H9 (cell line): ENCODE data around the gene ABHD14A. TPM values are rescaled to one million over a fixed set of nuclear protein-coding genes. Genes with fewer than 3 reads are reported as not detected.

Experiments used
- DNase-seq: peaks from one replicate; pipeline ENCODE4 v3.0.0-alpha.2; 2017
- H2AFZ ChIP-seq: one replicate; pipeline ENCODE4 v1.6.1; 2013; ENCODE audit warnings: mild to moderate bottlenecking, low read length, control low read depth, moderate library complexity
- H2AK5ac ChIP-seq: 2 replicates; pipeline ENCODE4 v1.6.1; 2013; ENCODE audit warnings: low read length, control low read depth, mixed read lengths; ENCODE audit not compliant: insufficient read length
- H2BK120ac ChIP-seq: one replicate; pipeline ENCODE4 v1.6.1; 2013; ENCODE audit warnings: low read depth, mild to moderate bottlenecking, low read length, control low read depth, inconsistent platforms; ENCODE audit not compliant: poor library complexity, severe bottlenecking
- H2BK12ac ChIP-seq: 2 replicates; pipeline ENCODE4 v1.6.1; 2013; ENCODE audit warnings: low read length, control low read depth, mixed read lengths, low read depth; ENCODE audit not compliant: insufficient read length
- H2BK15ac ChIP-seq: 2 replicates; pipeline ENCODE4 v1.6.1; 2013; ENCODE audit warnings: low read depth, low read length, control low read depth
- H2BK20ac ChIP-seq: one replicate; pipeline ENCODE4 v1.6.1; 2013; ENCODE audit warnings: low read depth, mild to moderate bottlenecking, low read length, control low read depth, inconsistent platforms; ENCODE audit not compliant: poor library complexity, severe bottlenecking
- H2BK5ac ChIP-seq: 2 replicates; pipeline ENCODE4 v1.6.1; 2013; ENCODE audit warnings: low read length, control low read depth, mixed read lengths; ENCODE audit not compliant: insufficient read length
- H3K14ac ChIP-seq: 2 replicates; pipeline ENCODE4 v1.6.1; 2013; ENCODE audit warnings: low read length, control low read depth; ENCODE audit not compliant: insufficient read depth
- H3K18ac ChIP-seq: 2 replicates; pipeline ENCODE4 v1.6.1; 2013; ENCODE audit warnings: low read depth, mild to moderate bottlenecking, mixed read lengths, low read length, control low read depth; ENCODE audit not compliant: insufficient read length
- H3K23ac ChIP-seq: 2 replicates; pipeline ENCODE4 v1.6.1; 2013; ENCODE audit warnings: low read length, control low read depth, mixed read lengths, low read depth; ENCODE audit not compliant: insufficient read length
- H3K23me2 ChIP-seq: 2 replicates; pipeline ENCODE4 v1.6.1; 2013; ENCODE audit warnings: low read depth, mild to moderate bottlenecking, mixed read lengths, low read length, control low read depth; ENCODE audit not compliant: insufficient read length, poor library complexity, severe bottlenecking
- H3K27ac ChIP-seq: 2 replicates; pipeline ENCODE4 v1.5.1; 2013; ENCODE audit warnings: low read length, control low read depth, mixed read lengths, low read depth; ENCODE audit not compliant: insufficient read length
- H3K27me3 ChIP-seq: 2 replicates; pipeline ENCODE4 v1.6.1; 2013; ENCODE audit warnings: low read length, control low read depth, inconsistent platforms; ENCODE audit not compliant: insufficient read depth
- H3K4ac ChIP-seq: 2 replicates; pipeline ENCODE4 v1.6.1; 2013; ENCODE audit warnings: low read depth, mild to moderate bottlenecking, control low read depth, inconsistent platforms, low read length, moderate library complexity
- H3K4me1 ChIP-seq: 2 replicates; pipeline ENCODE4 v1.6.1; 2013; ENCODE audit warnings: low read length, control low read depth, inconsistent platforms; ENCODE audit not compliant: insufficient read depth
- H3K4me2 ChIP-seq: 2 replicates; pipeline ENCODE4 v1.6.1; 2013; ENCODE audit warnings: low read length, control low read depth, mixed read lengths; ENCODE audit not compliant: insufficient read length, insufficient read depth
- H3K56ac ChIP-seq: 2 replicates; pipeline ENCODE4 v1.6.1; 2013; ENCODE audit warnings: low read depth, mild to moderate bottlenecking, mixed read lengths, low read length, control low read depth; ENCODE audit not compliant: insufficient read length
- H3K79me1 ChIP-seq: 2 replicates; pipeline ENCODE4 v1.6.1; 2013; ENCODE audit warnings: low read depth, mild to moderate bottlenecking, moderate library complexity, low read length, control low read depth, inconsistent platforms; ENCODE audit not compliant: insufficient read depth, poor library complexity, severe bottlenecking
- H3K79me2 ChIP-seq: 2 replicates; pipeline ENCODE4 v1.6.1; 2013; ENCODE audit warnings: low read length, control low read depth, inconsistent platforms; ENCODE audit not compliant: insufficient read depth
- H3K9ac ChIP-seq: 2 replicates; pipeline ENCODE4 v1.6.1; 2013; ENCODE audit warnings: low read length, control low read depth, mixed read lengths; ENCODE audit not compliant: insufficient read length; ENCODE audit errors: extremely low read depth
- H3K9me3 ChIP-seq: one replicate; pipeline ENCODE4 v1.6.1; 2013; ENCODE audit warnings: low read depth, low read length, inconsistent platforms; ENCODE audit not compliant: control insufficient read depth
- H3T11ph ChIP-seq: one replicate; pipeline ENCODE4 v1.6.1; 2013; ENCODE audit warnings: mild to moderate bottlenecking, low read length, control low read depth, inconsistent platforms
- H4K20me1 ChIP-seq: one replicate; pipeline ENCODE4 v1.6.1; 2013; ENCODE audit not compliant: control insufficient read depth, insufficient read length, insufficient read depth
- H4K5ac ChIP-seq: 2 replicates; pipeline ENCODE4 v1.6.1; 2013; ENCODE audit warnings: low read depth, mild to moderate bottlenecking, mixed read lengths, low read length, control low read depth; ENCODE audit not compliant: insufficient read length
- H4K8ac ChIP-seq: replicated peaks from 2 replicates; pipeline ENCODE4 v1.6.1; 2013; ENCODE audit warnings: low read length, control low read depth, mixed read lengths, low read depth; ENCODE audit not compliant: insufficient read length
- H4K91ac ChIP-seq: 2 replicates; pipeline ENCODE4 v1.6.1; 2013; ENCODE audit warnings: low read depth, mild to moderate bottlenecking, moderate library complexity, mixed read lengths, low read length, control low read depth; ENCODE audit not compliant: insufficient read length
- H3K27ac Mint-ChIP-seq, 3 experiments: 2 replicates in 2 of 3; 3 replicates in 1 of 3; pipeline ENCODE4 v1.8.0; 2020 to 2021; ENCODE audit warnings: mixed read lengths in 3 of 3, mild to moderate bottlenecking in 1 of 3, moderate library complexity in 1 of 3
- H3K27me3 Mint-ChIP-seq: 2 replicates; pipeline ENCODE4 v1.8.0; 2021; ENCODE audit warnings: low read depth, mild to moderate bottlenecking, moderate library complexity, mixed read lengths
- H3K36me3 Mint-ChIP-seq, 3 experiments: 2 replicates in 2 of 3; 3 replicates in 1 of 3; pipeline ENCODE4 v1.8.0; 2020 to 2021; ENCODE audit warnings: low read depth in 3 of 3, mixed read lengths in 3 of 3; ENCODE audit not compliant: insufficient read depth in 1 of 3
- H3K4me1 Mint-ChIP-seq, 2 experiments: 2 replicates each; pipeline ENCODE4 v1.8.0; 2020; ENCODE audit warnings: mixed read lengths in 2 of 2
- H3K4me3 Mint-ChIP-seq, 2 experiments: 2 replicates in 1 of 2; 3 replicates in 1 of 2; pipeline ENCODE4 v1.8.0; 2020 to 2021; ENCODE audit warnings: mild to moderate bottlenecking in 2 of 2, mixed read lengths in 2 of 2, moderate library complexity in 1 of 2
- H3K9me3 Mint-ChIP-seq, 2 experiments: 2 replicates in 1 of 2; 3 replicates in 1 of 2; pipeline ENCODE4 v1.8.0; 2020; ENCODE audit warnings: mild to moderate bottlenecking in 2 of 2, mixed read lengths in 2 of 2, moderate library complexity in 1 of 2
- WGBS: extraction: QIAGEN DNeasy Blood & Tissue Kit; methylation state at CpG from one replicate; pipeline ENCODE4 v1.1.7; 2013; ENCODE audit warnings: missing lambda C conversion rate, low lambda C conversion rate, mixed read lengths; ENCODE audit not compliant: insufficient read length; ENCODE audit errors: extremely low coverage; 5-methylcytosine and 5-hydroxymethylcytosine counted together
- total RNA-seq: library from RNA; stranded (reverse); gene quantifications from 2 replicates; pipeline ENCODE4 v1.2.1, GENCODE V29; 2021
- TF ChIP-seq, protein P1 (sequence below): fragments of 200-600 bp; sonication (generic); conservative IDR thresholded peaks from 3 replicates; pipeline ENCODE4 v1.8.0; 2021; ENCODE audit warnings: antibody characterized with exemption, mild to moderate bottlenecking

Gene ABHD14A
- total RNA-seq, 1 experiment from 2014 or later = 3.1 TPM

DNA sequence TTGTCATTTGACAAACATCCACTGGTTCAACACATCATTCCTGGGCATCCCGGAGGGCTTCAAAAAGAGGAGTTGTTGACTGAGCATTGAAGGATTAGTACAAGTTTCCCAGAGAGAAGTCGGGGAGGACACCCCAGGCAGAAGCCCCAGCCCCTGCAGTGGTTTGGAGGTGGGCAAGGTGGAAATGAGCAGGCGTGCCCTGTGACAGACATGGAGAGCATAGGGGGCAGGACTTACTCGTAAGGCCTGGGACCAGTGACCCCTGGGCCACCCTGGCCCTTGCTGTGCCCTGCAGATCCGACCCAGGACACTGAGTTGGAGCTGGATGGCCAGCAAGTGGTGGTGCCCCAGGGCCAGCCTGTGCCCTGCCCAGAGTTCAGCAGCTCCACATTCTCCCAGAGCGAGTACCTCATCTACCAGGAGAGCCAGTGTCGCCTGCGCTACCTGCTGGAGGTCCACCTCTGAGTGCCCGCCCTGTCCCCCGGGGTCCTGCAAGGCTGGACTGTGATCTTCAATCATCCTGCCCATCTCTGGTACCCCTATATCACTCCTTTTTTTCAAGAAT lies 26.8 kb upstream of the ABHD14A start:
- Histone ChIP-seq H3K9me3 (no peaks in the 10 kb centered on the region), H2BK20ac (no peak overlapping the region), H3K23me2 (peaks cover 2% of the 10 kb centered on the region), H3K4me2 (no peak overlapping the region), H3K27ac (no peak overlapping the region), H3K18ac (no peak overlapping the region), H2AFZ (no peak overlapping the region), H4K20me1 (peaks cover 6% of the 10 kb centered on the region), H4K8ac (no peak overlapping the region), H3K23ac (no peak overlapping the region), H3K79me2 (no peaks in the 10 kb centered on the region), H3K27me3 (peaks cover under 1% of the 10 kb centered on the region; the same call in 1 of the 2 replicates), H2BK12ac (no peak overlapping the region), H3K4me1 (no peaks in the 10 kb centered on the region), H3K4ac (no peak overlapping the region), H4K5ac (no peak overlapping the region), H3T11ph (no peak overlapping the region), H3K9ac (no peak overlapping the region), H2BK120ac (no peak overlapping the region), H4K91ac (no peak overlapping the region), H2AK5ac (no peak overlapping the region), H2BK5ac (no peak overlapping the region), H3K79me1 (no peaks in the 10 kb centered on the region), H2BK15ac (no peak overlapping the region), H3K14ac (no peak overlapping the region), H3K56ac (no peak overlapping the region)
- Mint-ChIP-seq H3K9me3 (no peaks in the 10 kb centered on the region), H3K36me3 (no peaks in the 10 kb centered on the region), H3K27me3 (peaks cover 96% of the 10 kb centered on the region), H3K27ac (no peak overlapping the region), H3K4me3 (no peak overlapping the region), H3K4me1 (no peaks in the 10 kb centered on the region)
- no CpG with 5 or more reads among the region's 10 CpGs for WGBS
- DNase-seq = no peak
- TF ChIP-seq, protein P1, sequence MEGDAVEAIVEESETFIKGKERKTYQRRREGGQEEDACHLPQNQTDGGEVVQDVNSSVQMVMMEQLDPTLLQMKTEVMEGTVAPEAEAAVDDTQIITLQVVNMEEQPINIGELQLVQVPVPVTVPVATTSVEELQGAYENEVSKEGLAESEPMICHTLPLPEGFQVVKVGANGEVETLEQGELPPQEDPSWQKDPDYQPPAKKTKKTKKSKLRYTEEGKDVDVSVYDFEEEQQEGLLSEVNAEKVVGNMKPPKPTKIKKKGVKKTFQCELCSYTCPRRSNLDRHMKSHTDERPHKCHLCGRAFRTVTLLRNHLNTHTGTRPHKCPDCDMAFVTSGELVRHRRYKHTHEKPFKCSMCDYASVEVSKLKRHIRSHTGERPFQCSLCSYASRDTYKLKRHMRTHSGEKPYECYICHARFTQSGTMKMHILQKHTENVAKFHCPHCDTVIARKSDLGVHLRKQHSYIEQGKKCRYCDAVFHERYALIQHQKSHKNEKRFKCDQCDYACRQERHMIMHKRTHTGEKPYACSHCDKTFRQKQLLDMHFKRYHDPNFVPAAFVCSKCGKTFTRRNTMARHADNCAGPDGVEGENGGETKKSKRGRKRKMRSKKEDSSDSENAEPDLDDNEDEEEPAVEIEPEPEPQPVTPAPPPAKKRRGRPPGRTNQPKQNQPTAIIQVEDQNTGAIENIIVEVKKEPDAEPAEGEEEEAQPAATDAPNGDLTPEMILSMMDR = no peak
